SJSA1 (cell line): ENCODE measurements around the gene AGBL4. TPM values are rescaled to one million over a fixed set of nuclear protein-coding genes. Genes with fewer than 3 reads are reported as not detected.

Source experiments
- DNase-seq, 2 experiments: peaks; one replicate each; pipeline ENCODE4 v3.0.0-alpha.2; 2015 to 2020; ENCODE audit warnings: low spot score in 2 of 2, low read depth in 1 of 2
- H3K27ac ChIP-seq: fragments of 250-450 bp; sonication (Bioruptor Pico); 2 replicates; pipeline ENCODE4 v1.5.1; 2020; ENCODE audit warnings: mild to moderate bottlenecking, moderate library complexity
- H3K27me3 ChIP-seq: fragments of 250-450 bp; sonication (Bioruptor Pico); replicated peaks from 2 replicates; pipeline ENCODE4 v1.5.1; 2020; ENCODE audit warnings: mild to moderate bottlenecking, moderate library complexity
- H3K36me3 ChIP-seq: fragments of 250-450 bp; sonication (Bioruptor Pico); 2 replicates; pipeline ENCODE4 v1.5.1; 2020; ENCODE audit warnings: mild to moderate bottlenecking
- H3K4me1 ChIP-seq: fragments of 250-450 bp; sonication (Bioruptor Pico); replicated peaks from 2 replicates; pipeline ENCODE4 v1.6.1; 2021; ENCODE audit warnings: mild to moderate bottlenecking
- H3K4me3 ChIP-seq: fragments of 250-450 bp; sonication (Bioruptor Pico); 2 replicates; pipeline ENCODE4 v1.5.1; 2020; ENCODE audit warnings: mild to moderate bottlenecking
- H3K9me3 ChIP-seq: fragments of 250-450 bp; sonication (Bioruptor Pico); replicated peaks from 2 replicates; pipeline ENCODE4 v1.5.1; 2020; ENCODE audit warnings: mild to moderate bottlenecking
- total RNA-seq: library from RNA; depleted of rRNA; stranded (reverse); fragments of >200 nt; shearing (Covaris generic); gene quantifications from 2 replicates; pipeline ENCODE4 v1.2.3, GENCODE V29; 2014

Gene AGBL4
- total RNA-seq, 1 experiment from 2014 or later, result not detected

- Histone ChIP-seq H3K36me3 (no peaks in the 10 kb centered on the region), H3K27me3 (no peaks in the 10 kb centered on the region; the same call in none of the 2 replicates), H3K9me3 (no peaks in the 10 kb centered on the region), H3K4me1 (no peaks in the 10 kb centered on the region), H3K27ac (no peak overlapping the region), H3K4me3 (no peak overlapping the region)
- DNase-seq, result peak in 1 of 2 experiments; percentile 2
These were observed 1451.0 kb downstream of the AGBL4 start for GRCh38 chr1:48572646-48573258.

GRCh38 chr1:48572134-48572533 lies 1451.6 kb downstream of the AGBL4 start:
- DNase-seq, result no peak
- H3K27me3 ChIP-seq, result no peaks in the 10 kb centered on the region; the same call in none of the 2 replicates
- H3K9me3 ChIP-seq, result no peaks in the 10 kb centered on the region
- no peak overlapping the region for H3K27ac ChIP-seq
- no peaks in the 10 kb centered on the region for H3K36me3 ChIP-seq
- no peak overlapping the region for H3K4me3 ChIP-seq
- no peaks in the 10 kb centered on the region for H3K4me1 ChIP-seq

GRCh38 chr1:48571303-48571987 lies 1452.3 kb downstream of the AGBL4 start:
- Histone ChIP-seq H3K27me3 (no peaks in the 10 kb centered on the region; the same call in none of the 2 replicates), H3K36me3 (no peaks in the 10 kb centered on the region), H3K4me1 (no peaks in the 10 kb centered on the region), H3K9me3 (no peaks in the 10 kb centered on the region), H3K4me3 (no peak overlapping the region), H3K27ac (no peak overlapping the region)
- no peak for DNase-seq

- H3K27me3 ChIP-seq, result no peaks in the 10 kb centered on the region; the same call in none of the 2 replicates
- DNase-seq, result no peak
- H3K36me3 ChIP-seq, result no peaks in the 10 kb centered on the region
- no peaks in the 10 kb centered on the region for H3K9me3 ChIP-seq
- no peaks in the 10 kb centered on the region for H3K4me1 ChIP-seq
- H3K4me3 ChIP-seq, result no peak overlapping the region
- H3K27ac ChIP-seq, result no peak overlapping the region
These were observed 1453.2 kb downstream of the AGBL4 start for GRCh38 chr1:48570568-48570967.

GRCh38 chr1:48568501-48568900 lies 1455.3 kb downstream of the AGBL4 start:
- H3K9me3 ChIP-seq, result no peaks in the 10 kb centered on the region
- no peaks in the 10 kb centered on the region; the same call in 1 of the 2 replicates for H3K27me3 ChIP-seq
- H3K4me1 ChIP-seq, result no peaks in the 10 kb centered on the region
- no peaks in the 10 kb centered on the region for H3K36me3 ChIP-seq
- H3K4me3 ChIP-seq, result no peak overlapping the region
- DNase-seq, result no peak
- no peak overlapping the region for H3K27ac ChIP-seq

- H3K27me3 ChIP-seq, result no peaks in the 10 kb centered on the region
- no peaks in the 10 kb centered on the region for H3K9me3 ChIP-seq
- H3K4me1 ChIP-seq, result no peaks in the 10 kb centered on the region
- no peak for DNase-seq
- no peak overlapping the region for H3K27ac ChIP-seq
- no peak overlapping the region for H3K4me3 ChIP-seq
- H3K36me3 ChIP-seq, result no peaks in the 10 kb centered on the region
These were observed 1457.3 kb downstream of the AGBL4 start for GRCh38 chr1:48566492-48566891.

GRCh38 chr1:48563021-48563420 lies 1460.7 kb downstream of the AGBL4 start:
- no peak overlapping the region for H3K4me3 ChIP-seq
- H3K27me3 ChIP-seq, result no peaks in the 10 kb centered on the region
- no peaks in the 10 kb centered on the region for H3K9me3 ChIP-seq
- H3K27ac ChIP-seq, result no peak overlapping the region
- no peaks in the 10 kb centered on the region for H3K4me1 ChIP-seq
- no peaks in the 10 kb centered on the region for H3K36me3 ChIP-seq
- DNase-seq, result no peak

- Histone ChIP-seq H3K4me1 (no peaks in the 10 kb centered on the region), H3K27ac (no peak overlapping the region), H3K27me3 (no peaks in the 10 kb centered on the region), H3K4me3 (no peak overlapping the region), H3K9me3 (no peaks in the 10 kb centered on the region), H3K36me3 (no peaks in the 10 kb centered on the region)
- no peak for DNase-seq
These were observed 1462.3 kb downstream of the AGBL4 start for GRCh38 chr1:48561444-48561843.

GRCh38 chr1:48560577-48560976 lies 1463.2 kb downstream of the AGBL4 start:
- H3K9me3 ChIP-seq, result no peaks in the 10 kb centered on the region
- DNase-seq, result no peak
- H3K36me3 ChIP-seq, result no peaks in the 10 kb centered on the region
- no peaks in the 10 kb centered on the region for H3K4me1 ChIP-seq
- no peak overlapping the region for H3K27ac ChIP-seq
- no peaks in the 10 kb centered on the region for H3K27me3 ChIP-seq
- no peak overlapping the region for H3K4me3 ChIP-seq

- no peak for DNase-seq
- Histone ChIP-seq H3K27ac (no peak overlapping the region), H3K4me1 (no peaks in the 10 kb centered on the region), H3K9me3 (no peaks in the 10 kb centered on the region), H3K36me3 (no peaks in the 10 kb centered on the region), H3K27me3 (no peaks in the 10 kb centered on the region), H3K4me3 (no peak overlapping the region)
These were observed 1463.6 kb downstream of the AGBL4 start for GRCh38 chr1:48560116-48560515.

GRCh38 chr1:48558366-48558765 lies 1465.4 kb downstream of the AGBL4 start:
- no peaks in the 10 kb centered on the region for H3K36me3 ChIP-seq
- H3K4me3 ChIP-seq, result no peak overlapping the region
- H3K9me3 ChIP-seq, result no peaks in the 10 kb centered on the region
- H3K27me3 ChIP-seq, result no peaks in the 10 kb centered on the region
- no peak for DNase-seq
- H3K4me1 ChIP-seq, result no peaks in the 10 kb centered on the region
- H3K27ac ChIP-seq, result no peak overlapping the region

- Histone ChIP-seq H3K4me1 (no peaks in the 10 kb centered on the region), H3K36me3 (no peaks in the 10 kb centered on the region), H3K4me3 (no peak overlapping the region), H3K27me3 (no peaks in the 10 kb centered on the region), H3K9me3 (no peaks in the 10 kb centered on the region), H3K27ac (no peak overlapping the region)
- no peak for DNase-seq
These were observed 1467.4 kb downstream of the AGBL4 start for GRCh38 chr1:48556186-48556850.

GRCh38 chr1:48555271-48555670 lies 1468.5 kb downstream of the AGBL4 start:
- no peak for DNase-seq
- Histone ChIP-seq H3K27me3 (no peaks in the 10 kb centered on the region), H3K9me3 (no peaks in the 10 kb centered on the region), H3K36me3 (no peaks in the 10 kb centered on the region), H3K4me3 (no peak overlapping the region), H3K27ac (no peak overlapping the region), H3K4me1 (no peaks in the 10 kb centered on the region)

- no peaks in the 10 kb centered on the region for H3K9me3 ChIP-seq
- no peak for DNase-seq
- H3K4me1 ChIP-seq, result no peaks in the 10 kb centered on the region
- no peak overlapping the region for H3K27ac ChIP-seq
- H3K4me3 ChIP-seq, result no peak overlapping the region
- H3K36me3 ChIP-seq, result no peaks in the 10 kb centered on the region
- H3K27me3 ChIP-seq, result 0 out of 2 replicates have a peak, but pooled peaks cover 4% of the 10 kb centered on the region
These were observed 1470.7 kb downstream of the AGBL4 start for GRCh38 chr1:48552903-48553606.
